ENCODE results near the gene AMBRA1. TPM values are rescaled to one million over a fixed set of nuclear protein-coding genes. Genes with fewer than 3 reads are reported as not detected.
A peak's percentile ranks its signal among the peaks of the same experiment; 100 is the strongest.

The AMBRA1 gene
- polyA plus RNA-seq, 2 of the 4 experiments (the other 2 are of a cell fraction), result 11.5 to 13.4 TPM

GRCh38 chr11:46356924-46357482 is 236.8 kb downstream of the AMBRA1 start:
- H3K4me1 ChIP-seq, result no peaks in the 10 kb centered on the region
- no peak for DNase-seq (ENCODE audit: low read depth in 1 of 2, low spot score in 1 of 2)
- H3K27ac ChIP-seq, result no peak overlapping the region
- no peak overlapping the region for H3K4me3 ChIP-seq
- H3K9me3 ChIP-seq, result no peaks in the 10 kb centered on the region
- TF ChIP-seq EHF (CRISPR knock-in tag; IDR thresholded peaks at IDR 0.05) (no peak), CEBPB (IDR thresholded peaks at IDR 0.05) (peak; percentile 59 to 60; a peak in 3 of 4 replicates), NR3C1 (IDR thresholded peaks at IDR 0.05) (no peak), POLR2AphosphoS2 (conservative IDR thresholded peaks at IDR 0.05; ENCODE audit: low read length) (no peak)
- CTCF ChIA-PET, result interaction anchor here (0.6 to 25.2 kb wide), 9 partner anchors 9 to 118 kb away, joined by 3 to 325 read pairs (median 4); partner anchors contain the start of genes CHRM4 and DGKZ
- POLR2A ChIA-PET, result no interaction called here
- WGBS (ENCODE audit: missing lambda C conversion rate), result 93% methylated on average over 7 of the region's 7 CpGs
- no peak for FAIRE-seq
- H3K4me2 ChIP-seq, result no peak overlapping the region
- no peak for ATAC-seq

- no peak for TF ChIP-seq RCOR1 (IDR thresholded peaks at IDR 0.05; ENCODE audit: low read depth, low read length)
- TF ChIP-seq HEYL (CRISPR knock-in tag; IDR thresholded peaks at IDR 0.05), result no peak
- no peak for TF ChIP-seq MAFK (IDR thresholded peaks at IDR 0.05; ENCODE audit: partially characterized antibody)
- TF ChIP-seq NPAS2 (CRISPR knock-in tag; IDR thresholded peaks at IDR 0.05; ENCODE audit: borderline replicate concordance), result no peak
- TF ChIP-seq PBX3 (IDR thresholded peaks at IDR 0.05), result no peak
- TF ChIP-seq, protein P1, sequence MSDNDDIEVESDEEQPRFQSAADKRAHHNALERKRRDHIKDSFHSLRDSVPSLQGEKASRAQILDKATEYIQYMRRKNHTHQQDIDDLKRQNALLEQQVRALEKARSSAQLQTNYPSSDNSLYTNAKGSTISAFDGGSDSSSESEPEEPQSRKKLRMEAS (IDR thresholded peaks at IDR 0.05), result no peak
- TF ChIP-seq FOSB (CRISPR knock-in tag; IDR thresholded peaks at IDR 0.05), result no peak
- no peak for TF ChIP-seq TP53 (CRISPR knock-in tag; IDR thresholded peaks at IDR 0.05)
- TF ChIP-seq CBX2 (IDR thresholded peaks at IDR 0.05; ENCODE audit: borderline replicate concordance, low read depth), result no peak
- no peak for TF ChIP-seq POLR2A (IDR thresholded peaks at IDR 0.05; ENCODE audit: low read length)
- no peak for TF ChIP-seq EHMT2 (IDR thresholded peaks at IDR 0.05; ENCODE audit: low read depth)
- no peak for TF ChIP-seq BCL3 (IDR thresholded peaks at IDR 0.05)
- TF ChIP-seq E2F6 (IDR thresholded peaks at IDR 0.05; ENCODE audit: borderline replicate concordance, low read depth), result no peak
- TF ChIP-seq JUN (IDR thresholded peaks at IDR 0.05), result no peak
- TF ChIP-seq CBX8 (IDR thresholded peaks at IDR 0.05), result no peak
- TF ChIP-seq SMC3 (IDR thresholded peaks at IDR 0.05), result no peak
- TF ChIP-seq RAD21 (conservative IDR thresholded peaks at IDR 0.05 in 1 of 2, IDR thresholded peaks at IDR 0.05 in 1 of 2), result no peak
- H3K9me3 ChIP-seq, result no peaks in the 10 kb centered on the region
- POLR2A ChIA-PET, result no interaction called here
- DNase-seq (ENCODE audit: low read depth in 1 of 2, low spot score in 1 of 2) (no peak), FAIRE-seq (no peak), ATAC-seq (no peak)
- CTCF ChIA-PET, result interaction anchor here (0.5 to 25.2 kb wide), 4 partner anchors 14 to 171 kb away, joined by 3 to 325 read pairs (median 7); partner anchors contain the start of gene CHRM4
- H3K4me2 ChIP-seq, result no peak overlapping the region
- peaks cover 7% of the 10 kb centered on the region for H3K4me1 ChIP-seq
- 90% methylated on average over 9 of the region's 9 CpGs for WGBS (ENCODE audit: missing lambda C conversion rate)
- no peak overlapping the region for H3K4me3 ChIP-seq
- H3K27ac ChIP-seq, result no peak overlapping the region
These were observed 240.1 kb downstream of the AMBRA1 start for GRCh38 chr11:46353698-46354097.

Measured in A549 (cell line).